Neural cell (in vitro differentiated cells): Measurements from ENCODE around the gene SP140.
"Not testable (repeated sequence)": the region's sequence is repeated elsewhere in the genome, so short reads cannot be mapped to it uniquely, and the experiment has no call there.

Experiments
- CTCF ChIP-seq: fragments of 450-650 bp; IDR thresholded peaks from 2 replicates; pipeline ENCODE4 v1.5.1; 2014; ENCODE audit warnings: antibody characterized with exemption, mild to moderate bottlenecking, moderate library complexity; ENCODE audit not compliant: poor library complexity, severe bottlenecking
- EZH2 ChIP-seq: fragments of 200-600, 300-800 bp; shearing (Covaris generic), sonication (generic); IDR thresholded peaks from 2 replicates; pipeline ENCODE4 v1.6.1; 2014; ENCODE audit warnings: antibody characterized with exemption, low read length, borderline replicate concordance, mild to moderate bottlenecking; ENCODE audit not compliant: insufficient read depth, poor library complexity, severe bottlenecking
- POLR2AphosphoS5 ChIP-seq: IDR thresholded peaks from 2 replicates; pipeline ENCODE4 v1.6.1; 2012
- RAD21 ChIP-seq: fragments of 450-650 bp; conservative IDR thresholded peaks from 2 replicates; pipeline ENCODE4 v1.6.1; 2014; ENCODE audit warnings: antibody characterized with exemption, mild to moderate bottlenecking, moderate library complexity
- REST ChIP-seq: IDR thresholded peaks from 2 replicates; pipeline ENCODE4 v1.6.1; 2012; ENCODE audit warnings: borderline replicate concordance
- TAF1 ChIP-seq: IDR thresholded peaks from 2 replicates; pipeline ENCODE4 v1.6.1; 2012; ENCODE audit warnings: low read depth

- not testable (repeated sequence) for TF ChIP-seq CTCF, POLR2AphosphoS5, RAD21, TAF1, EZH2, REST
Measured at GRCh38 chr2:230222829-230223228, 2.7 kb upstream of the SP140 start.
